ENCODE data around the gene MTHFD1. TPM values are rescaled to one million over a fixed set of nuclear protein-coding genes. Genes with fewer than 3 reads are reported as not detected.

Gene MTHFD1
- total and polyA plus RNA-seq, 9 of the 15 experiments (the other 6 are each of a cell fraction or from before 2014, with no cell fraction given) = 66.7 to 158 (median 90.9) TPM

DNA sequence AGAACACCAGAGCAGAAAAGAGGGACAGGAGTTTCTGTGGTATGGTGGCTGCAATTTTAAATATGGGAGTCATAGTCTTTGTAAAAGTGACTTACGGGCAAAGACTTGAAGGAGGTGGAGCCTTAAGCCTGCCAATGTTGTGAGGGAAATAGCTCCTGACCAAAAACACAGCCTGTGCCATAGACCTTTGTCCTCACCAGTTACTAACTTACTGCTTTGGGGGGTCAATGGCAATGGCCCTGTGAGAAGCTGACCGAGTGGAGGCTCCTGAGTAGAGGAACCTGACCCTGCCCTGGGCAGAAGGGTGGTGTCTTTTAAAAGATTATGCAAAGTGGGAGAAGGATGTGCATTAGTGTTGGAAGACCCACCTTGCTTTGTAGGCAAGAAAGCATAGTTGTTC, 3.8 kb downstream of the MTHFD1 start (continued):
- TF ChIP-seq HNRNPLL (IDR thresholded peaks at IDR 0.05; ENCODE audit: low read depth, low read length, poor library complexity, severe bottlenecking) (no peak), MEF2A (IDR thresholded peaks at IDR 0.05; ENCODE audit: control insufficient read depth, low read depth, low read length) (no peak), NR2C2 (CRISPR knock-in tag; IDR thresholded peaks at IDR 0.05) (no peak), NR2C2 (tag; IDR thresholded peaks at IDR 0.05) (no peak), FOXA3 (CRISPR knock-in tag; conservative IDR thresholded peaks at IDR 0.05 in 1 of 2, IDR thresholded peaks at IDR 0.05 in 1 of 2) (no peak), HDAC6 (IDR thresholded peaks at IDR 0.05; ENCODE audit: low read depth, low read length) (no peak), HMGN3 (IDR thresholded peaks at IDR 0.05; ENCODE audit: borderline replicate concordance, extremely low read depth, insufficient read length, low read depth, low read length) (no peak)
- TF ChIP-seq, protein P1, sequence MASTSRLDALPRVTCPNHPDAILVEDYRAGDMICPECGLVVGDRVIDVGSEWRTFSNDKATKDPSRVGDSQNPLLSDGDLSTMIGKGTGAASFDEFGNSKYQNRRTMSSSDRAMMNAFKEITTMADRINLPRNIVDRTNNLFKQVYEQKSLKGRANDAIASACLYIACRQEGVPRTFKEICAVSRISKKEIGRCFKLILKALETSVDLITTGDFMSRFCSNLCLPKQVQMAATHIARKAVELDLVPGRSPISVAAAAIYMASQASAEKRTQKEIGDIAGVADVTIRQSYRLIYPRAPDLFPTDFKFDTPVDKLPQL (IDR thresholded peaks at IDR 0.05; ENCODE audit: extremely low read depth, insufficient read length) = no peak
- TF ChIP-seq, protein P2, sequence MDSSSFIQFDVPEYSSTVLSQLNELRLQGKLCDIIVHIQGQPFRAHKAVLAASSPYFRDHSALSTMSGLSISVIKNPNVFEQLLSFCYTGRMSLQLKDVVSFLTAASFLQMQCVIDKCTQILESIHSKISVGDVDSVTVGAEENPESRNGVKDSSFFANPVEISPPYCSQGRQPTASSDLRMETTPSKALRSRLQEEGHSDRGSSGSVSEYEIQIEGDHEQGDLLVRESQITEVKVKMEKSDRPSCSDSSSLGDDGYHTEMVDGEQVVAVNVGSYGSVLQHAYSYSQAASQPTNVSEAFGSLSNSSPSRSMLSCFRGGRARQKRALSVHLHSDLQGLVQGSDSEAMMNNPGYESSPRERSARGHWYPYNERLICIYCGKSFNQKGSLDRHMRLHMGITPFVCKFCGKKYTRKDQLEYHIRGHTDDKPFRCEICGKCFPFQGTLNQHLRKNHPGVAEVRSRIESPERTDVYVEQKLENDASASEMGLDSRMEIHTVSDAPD (CRISPR knock-in tag; IDR thresholded peaks at IDR 0.05) = no peak
- TF ChIP-seq, protein P3, sequence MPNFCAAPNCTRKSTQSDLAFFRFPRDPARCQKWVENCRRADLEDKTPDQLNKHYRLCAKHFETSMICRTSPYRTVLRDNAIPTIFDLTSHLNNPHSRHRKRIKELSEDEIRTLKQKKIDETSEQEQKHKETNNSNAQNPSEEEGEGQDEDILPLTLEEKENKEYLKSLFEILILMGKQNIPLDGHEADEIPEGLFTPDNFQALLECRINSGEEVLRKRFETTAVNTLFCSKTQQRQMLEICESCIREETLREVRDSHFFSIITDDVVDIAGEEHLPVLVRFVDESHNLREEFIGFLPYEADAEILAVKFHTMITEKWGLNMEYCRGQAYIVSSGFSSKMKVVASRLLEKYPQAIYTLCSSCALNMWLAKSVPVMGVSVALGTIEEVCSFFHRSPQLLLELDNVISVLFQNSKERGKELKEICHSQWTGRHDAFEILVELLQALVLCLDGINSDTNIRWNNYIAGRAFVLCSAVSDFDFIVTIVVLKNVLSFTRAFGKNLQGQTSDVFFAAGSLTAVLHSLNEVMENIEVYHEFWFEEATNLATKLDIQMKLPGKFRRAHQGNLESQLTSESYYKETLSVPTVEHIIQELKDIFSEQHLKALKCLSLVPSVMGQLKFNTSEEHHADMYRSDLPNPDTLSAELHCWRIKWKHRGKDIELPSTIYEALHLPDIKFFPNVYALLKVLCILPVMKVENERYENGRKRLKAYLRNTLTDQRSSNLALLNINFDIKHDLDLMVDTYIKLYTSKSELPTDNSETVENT (CRISPR knock-in tag; IDR thresholded peaks at IDR 0.05) = no peak
- TF ChIP-seq, protein P4, sequence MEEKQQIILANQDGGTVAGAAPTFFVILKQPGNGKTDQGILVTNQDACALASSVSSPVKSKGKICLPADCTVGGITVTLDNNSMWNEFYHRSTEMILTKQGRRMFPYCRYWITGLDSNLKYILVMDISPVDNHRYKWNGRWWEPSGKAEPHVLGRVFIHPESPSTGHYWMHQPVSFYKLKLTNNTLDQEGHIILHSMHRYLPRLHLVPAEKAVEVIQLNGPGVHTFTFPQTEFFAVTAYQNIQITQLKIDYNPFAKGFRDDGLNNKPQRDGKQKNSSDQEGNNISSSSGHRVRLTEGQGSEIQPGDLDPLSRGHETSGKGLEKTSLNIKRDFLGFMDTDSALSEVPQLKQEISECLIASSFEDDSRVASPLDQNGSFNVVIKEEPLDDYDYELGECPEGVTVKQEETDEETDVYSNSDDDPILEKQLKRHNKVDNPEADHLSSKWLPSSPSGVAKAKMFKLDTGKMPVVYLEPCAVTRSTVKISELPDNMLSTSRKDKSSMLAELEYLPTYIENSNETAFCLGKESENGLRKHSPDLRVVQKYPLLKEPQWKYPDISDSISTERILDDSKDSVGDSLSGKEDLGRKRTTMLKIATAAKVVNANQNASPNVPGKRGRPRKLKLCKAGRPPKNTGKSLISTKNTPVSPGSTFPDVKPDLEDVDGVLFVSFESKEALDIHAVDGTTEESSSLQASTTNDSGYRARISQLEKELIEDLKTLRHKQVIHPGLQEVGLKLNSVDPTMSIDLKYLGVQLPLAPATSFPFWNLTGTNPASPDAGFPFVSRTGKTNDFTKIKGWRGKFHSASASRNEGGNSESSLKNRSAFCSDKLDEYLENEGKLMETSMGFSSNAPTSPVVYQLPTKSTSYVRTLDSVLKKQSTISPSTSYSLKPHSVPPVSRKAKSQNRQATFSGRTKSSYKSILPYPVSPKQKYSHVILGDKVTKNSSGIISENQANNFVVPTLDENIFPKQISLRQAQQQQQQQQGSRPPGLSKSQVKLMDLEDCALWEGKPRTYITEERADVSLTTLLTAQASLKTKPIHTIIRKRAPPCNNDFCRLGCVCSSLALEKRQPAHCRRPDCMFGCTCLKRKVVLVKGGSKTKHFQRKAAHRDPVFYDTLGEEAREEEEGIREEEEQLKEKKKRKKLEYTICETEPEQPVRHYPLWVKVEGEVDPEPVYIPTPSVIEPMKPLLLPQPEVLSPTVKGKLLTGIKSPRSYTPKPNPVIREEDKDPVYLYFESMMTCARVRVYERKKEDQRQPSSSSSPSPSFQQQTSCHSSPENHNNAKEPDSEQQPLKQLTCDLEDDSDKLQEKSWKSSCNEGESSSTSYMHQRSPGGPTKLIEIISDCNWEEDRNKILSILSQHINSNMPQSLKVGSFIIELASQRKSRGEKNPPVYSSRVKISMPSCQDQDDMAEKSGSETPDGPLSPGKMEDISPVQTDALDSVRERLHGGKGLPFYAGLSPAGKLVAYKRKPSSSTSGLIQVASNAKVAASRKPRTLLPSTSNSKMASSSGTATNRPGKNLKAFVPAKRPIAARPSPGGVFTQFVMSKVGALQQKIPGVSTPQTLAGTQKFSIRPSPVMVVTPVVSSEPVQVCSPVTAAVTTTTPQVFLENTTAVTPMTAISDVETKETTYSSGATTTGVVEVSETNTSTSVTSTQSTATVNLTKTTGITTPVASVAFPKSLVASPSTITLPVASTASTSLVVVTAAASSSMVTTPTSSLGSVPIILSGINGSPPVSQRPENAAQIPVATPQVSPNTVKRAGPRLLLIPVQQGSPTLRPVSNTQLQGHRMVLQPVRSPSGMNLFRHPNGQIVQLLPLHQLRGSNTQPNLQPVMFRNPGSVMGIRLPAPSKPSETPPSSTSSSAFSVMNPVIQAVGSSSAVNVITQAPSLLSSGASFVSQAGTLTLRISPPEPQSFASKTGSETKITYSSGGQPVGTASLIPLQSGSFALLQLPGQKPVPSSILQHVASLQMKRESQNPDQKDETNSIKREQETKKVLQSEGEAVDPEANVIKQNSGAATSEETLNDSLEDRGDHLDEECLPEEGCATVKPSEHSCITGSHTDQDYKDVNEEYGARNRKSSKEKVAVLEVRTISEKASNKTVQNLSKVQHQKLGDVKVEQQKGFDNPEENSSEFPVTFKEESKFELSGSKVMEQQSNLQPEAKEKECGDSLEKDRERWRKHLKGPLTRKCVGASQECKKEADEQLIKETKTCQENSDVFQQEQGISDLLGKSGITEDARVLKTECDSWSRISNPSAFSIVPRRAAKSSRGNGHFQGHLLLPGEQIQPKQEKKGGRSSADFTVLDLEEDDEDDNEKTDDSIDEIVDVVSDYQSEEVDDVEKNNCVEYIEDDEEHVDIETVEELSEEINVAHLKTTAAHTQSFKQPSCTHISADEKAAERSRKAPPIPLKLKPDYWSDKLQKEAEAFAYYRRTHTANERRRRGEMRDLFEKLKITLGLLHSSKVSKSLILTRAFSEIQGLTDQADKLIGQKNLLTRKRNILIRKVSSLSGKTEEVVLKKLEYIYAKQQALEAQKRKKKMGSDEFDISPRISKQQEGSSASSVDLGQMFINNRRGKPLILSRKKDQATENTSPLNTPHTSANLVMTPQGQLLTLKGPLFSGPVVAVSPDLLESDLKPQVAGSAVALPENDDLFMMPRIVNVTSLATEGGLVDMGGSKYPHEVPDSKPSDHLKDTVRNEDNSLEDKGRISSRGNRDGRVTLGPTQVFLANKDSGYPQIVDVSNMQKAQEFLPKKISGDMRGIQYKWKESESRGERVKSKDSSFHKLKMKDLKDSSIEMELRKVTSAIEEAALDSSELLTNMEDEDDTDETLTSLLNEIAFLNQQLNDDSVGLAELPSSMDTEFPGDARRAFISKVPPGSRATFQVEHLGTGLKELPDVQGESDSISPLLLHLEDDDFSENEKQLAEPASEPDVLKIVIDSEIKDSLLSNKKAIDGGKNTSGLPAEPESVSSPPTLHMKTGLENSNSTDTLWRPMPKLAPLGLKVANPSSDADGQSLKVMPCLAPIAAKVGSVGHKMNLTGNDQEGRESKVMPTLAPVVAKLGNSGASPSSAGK (IDR thresholded peaks at IDR 0.05) = no peak
